ENCODE data around the gene HSD17B14.
A peak's percentile ranks its signal among the peaks of the same experiment; 100 is the strongest.

The HSD17B14 gene

GRCh38 chr19:48867746-48868113 is 31.4 kb upstream of the HSD17B14 start:
- DNase-seq (ENCODE audit: low read depth, low spot score): no peak
- Histone ChIP-seq H3K9me3 (ENCODE audit: low read depth, low read length) (no peaks in the 10 kb centered on the region), H3K4me3 (no peak overlapping the region), H3K27ac (no peak overlapping the region), H3K36me3 (ENCODE audit: insufficient read depth, low read length) (no peaks in the 10 kb centered on the region), H3K9ac (ENCODE audit: insufficient read length) (peak overlapping the region; percentile 68)
- TF ChIP-seq EZH2 (IDR thresholded peaks at IDR 0.05): no peak
- no peak for TF ChIP-seq POLR2AphosphoS5 (IDR thresholded peaks at IDR 0.05; ENCODE audit: borderline replicate concordance, low read depth, low read length)
- no peak for TF ChIP-seq FOXP2 (optimal IDR thresholded peaks at IDR 0.05; ENCODE audit: control extremely low read depth, extremely low read length, insufficient read depth)

GRCh38 chr19:48867123-48867745 is 30.9 kb upstream of the HSD17B14 start:
- TF ChIP-seq EZH2 (IDR thresholded peaks at IDR 0.05) (no peak), POLR2AphosphoS5 (IDR thresholded peaks at IDR 0.05; ENCODE audit: borderline replicate concordance, low read depth, low read length) (no peak), FOXP2 (optimal IDR thresholded peaks at IDR 0.05; ENCODE audit: control extremely low read depth, extremely low read length, insufficient read depth) (no peak)
- H3K4me3 ChIP-seq: no peak overlapping the region
- no peaks in the 10 kb centered on the region for H3K9me3 ChIP-seq (ENCODE audit: low read depth, low read length)
- DNase-seq (ENCODE audit: low read depth, low spot score): no peak
- no peaks in the 10 kb centered on the region for H3K36me3 ChIP-seq (ENCODE audit: insufficient read depth, low read length)
- H3K9ac ChIP-seq (ENCODE audit: insufficient read length): no peak overlapping the region
- H3K27ac ChIP-seq: no peak overlapping the region

GRCh38 chr19:48866692-48867091 is 30.4 kb upstream of the HSD17B14 start:
- H3K9me3 ChIP-seq (ENCODE audit: low read depth, low read length): no peaks in the 10 kb centered on the region
- TF ChIP-seq EZH2 (IDR thresholded peaks at IDR 0.05) (no peak), POLR2AphosphoS5 (IDR thresholded peaks at IDR 0.05; ENCODE audit: borderline replicate concordance, low read depth, low read length) (no peak), FOXP2 (optimal IDR thresholded peaks at IDR 0.05; ENCODE audit: control extremely low read depth, extremely low read length, insufficient read depth) (no peak)
- no peak for DNase-seq (ENCODE audit: low read depth, low spot score)
- no peak overlapping the region for H3K9ac ChIP-seq (ENCODE audit: insufficient read length)
- no peak overlapping the region for H3K27ac ChIP-seq
- no peaks in the 10 kb centered on the region for H3K36me3 ChIP-seq (ENCODE audit: insufficient read depth, low read length)
- H3K4me3 ChIP-seq: no peak overlapping the region

GRCh38 chr19:48862827-48863226 is 26.5 kb upstream of the HSD17B14 start:
- TF ChIP-seq EZH2 (IDR thresholded peaks at IDR 0.05) (no peak), FOXP2 (optimal IDR thresholded peaks at IDR 0.05; ENCODE audit: control extremely low read depth, extremely low read length, insufficient read depth) (no peak), POLR2AphosphoS5 (IDR thresholded peaks at IDR 0.05; ENCODE audit: borderline replicate concordance, low read depth, low read length) (no peak)
- Histone ChIP-seq H3K9ac (ENCODE audit: insufficient read length) (no peak overlapping the region), H3K9me3 (ENCODE audit: low read depth, low read length) (no peaks in the 10 kb centered on the region)

GRCh38 chr19:48861313-48861712 is 25.0 kb upstream of the HSD17B14 start:
- Histone ChIP-seq H3K27ac (no peak overlapping the region), H3K4me3 (no peak overlapping the region), H3K9me3 (ENCODE audit: low read depth, low read length) (no peaks in the 10 kb centered on the region), H3K9ac (ENCODE audit: insufficient read length) (no peak overlapping the region), H3K36me3 (ENCODE audit: insufficient read depth, low read length) (no peaks in the 10 kb centered on the region)
- no peak for TF ChIP-seq FOXP2 (optimal IDR thresholded peaks at IDR 0.05; ENCODE audit: control extremely low read depth, extremely low read length, insufficient read depth)
- no peak for TF ChIP-seq POLR2AphosphoS5 (IDR thresholded peaks at IDR 0.05; ENCODE audit: borderline replicate concordance, low read depth, low read length)
- TF ChIP-seq EZH2 (IDR thresholded peaks at IDR 0.05): no peak
- DNase-seq (ENCODE audit: low read depth, low spot score): no peak

More at GRCh38 chr19:48862827-48863226, 26.5 kb upstream of the HSD17B14 start:
- no peaks in the 10 kb centered on the region for H3K36me3 ChIP-seq (ENCODE audit: insufficient read depth, low read length)
- H3K4me3 ChIP-seq: no peak overlapping the region
- no peak for DNase-seq (ENCODE audit: low read depth, low spot score)
- H3K27ac ChIP-seq: no peak overlapping the region

- Histone ChIP-seq H3K27ac (no peak overlapping the region), H3K9ac (ENCODE audit: insufficient read length) (no peak overlapping the region), H3K36me3 (ENCODE audit: insufficient read depth, low read length) (no peaks in the 10 kb centered on the region), H3K4me3 (no peak overlapping the region), H3K9me3 (ENCODE audit: low read depth, low read length) (no peaks in the 10 kb centered on the region)
- no peak for TF ChIP-seq EZH2 (IDR thresholded peaks at IDR 0.05)
- no peak for TF ChIP-seq FOXP2 (optimal IDR thresholded peaks at IDR 0.05; ENCODE audit: control extremely low read depth, extremely low read length, insufficient read depth)
- no peak for TF ChIP-seq POLR2AphosphoS5 (IDR thresholded peaks at IDR 0.05; ENCODE audit: borderline replicate concordance, low read depth, low read length)
- no peak for DNase-seq (ENCODE audit: low read depth, low spot score)
These were observed 23.7 kb upstream of the HSD17B14 start for GRCh38 chr19:48859711-48860572.

DNA sequence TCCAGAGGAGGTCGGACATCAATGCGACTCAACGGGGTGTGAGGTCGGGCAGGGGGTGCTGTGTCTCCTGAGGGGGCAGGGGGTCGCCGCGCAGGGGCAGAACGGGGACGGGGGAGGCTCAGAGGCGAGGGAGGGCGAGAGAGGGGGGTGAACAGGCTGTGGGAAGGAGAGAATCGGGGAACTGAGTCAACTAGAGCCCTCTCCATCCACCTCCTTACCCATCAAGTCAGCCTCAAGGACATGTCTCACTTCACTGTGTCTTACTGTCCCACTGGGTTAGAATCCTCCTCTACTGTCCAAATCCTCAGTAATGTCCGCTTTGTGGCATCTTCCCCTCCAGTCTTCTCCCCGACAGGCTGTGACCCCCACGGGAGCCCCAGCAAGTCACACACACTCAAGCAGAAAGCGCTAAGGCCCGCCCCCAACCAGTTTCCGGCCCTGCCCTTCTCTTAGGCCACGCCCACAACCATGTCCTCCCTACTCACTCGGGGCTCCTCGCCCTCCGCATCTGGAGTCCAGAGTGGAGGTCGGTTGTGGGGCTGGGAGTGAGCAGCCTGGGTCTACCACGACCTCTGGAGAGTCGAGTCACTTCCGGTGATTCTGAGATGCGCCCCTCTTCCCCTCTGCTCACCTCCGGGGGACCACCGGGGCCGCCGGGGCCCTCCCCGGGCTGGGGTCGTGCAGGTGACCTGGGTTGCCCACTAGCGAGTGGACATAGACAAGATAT is 22.9 kb upstream of the HSD17B14 start:
- no peak overlapping the region for H3K4me3 ChIP-seq
- no peak overlapping the region for H3K27ac ChIP-seq
- TF ChIP-seq POLR2AphosphoS5 (IDR thresholded peaks at IDR 0.05; ENCODE audit: borderline replicate concordance, low read depth, low read length) (no peak), EZH2 (IDR thresholded peaks at IDR 0.05) (no peak), FOXP2 (optimal IDR thresholded peaks at IDR 0.05; ENCODE audit: control extremely low read depth, extremely low read length, insufficient read depth) (no peak)
- no peaks in the 10 kb centered on the region for H3K36me3 ChIP-seq (ENCODE audit: insufficient read depth, low read length)
- H3K9ac ChIP-seq (ENCODE audit: insufficient read length): no peak overlapping the region
- H3K9me3 ChIP-seq (ENCODE audit: low read depth, low read length): no peaks in the 10 kb centered on the region
- DNase-seq (ENCODE audit: low read depth, low spot score): no peak

DNA sequence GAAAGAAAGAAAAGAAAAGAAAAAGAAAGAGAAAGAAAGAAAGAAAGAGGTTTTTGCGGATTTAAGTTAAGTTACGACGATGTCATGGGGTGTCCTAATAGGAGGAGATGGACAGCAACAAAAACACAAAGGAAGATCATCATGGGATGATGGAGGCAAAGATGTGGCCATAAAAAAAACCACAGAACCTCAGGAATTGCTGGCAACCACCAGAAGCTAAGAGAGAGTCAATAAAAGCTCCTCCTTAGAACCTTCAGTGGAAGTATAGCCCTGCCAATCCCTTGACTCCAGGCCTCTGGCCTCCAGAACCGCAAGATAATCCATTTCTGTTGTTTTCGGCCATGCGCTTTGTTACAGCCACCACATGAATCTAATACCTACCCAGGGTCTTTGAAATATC is 20.6 kb upstream of the HSD17B14 start:
- H3K36me3 ChIP-seq (ENCODE audit: insufficient read depth, low read length): no peaks in the 10 kb centered on the region
- DNase-seq (ENCODE audit: low read depth, low spot score): no peak

More for the DNA sequence above, 20.6 kb upstream of the HSD17B14 start:
- Histone ChIP-seq H3K4me3 (no peak overlapping the region), H3K9me3 (ENCODE audit: low read depth, low read length) (no peaks in the 10 kb centered on the region), H3K9ac (ENCODE audit: insufficient read length) (no peak overlapping the region), H3K27ac (no peak overlapping the region)
- TF ChIP-seq POLR2AphosphoS5 (IDR thresholded peaks at IDR 0.05; ENCODE audit: borderline replicate concordance, low read depth, low read length) (no peak), FOXP2 (optimal IDR thresholded peaks at IDR 0.05; ENCODE audit: control extremely low read depth, extremely low read length, insufficient read depth) (no peak), EZH2 (IDR thresholded peaks at IDR 0.05) (no peak)
